SKM-1 (cell line): Measurements from ENCODE around the gene SDK1.

ENCODE experiments used
- DNase-seq: peaks from one replicate; lab custom pipeline; 2025; ENCODE audit not compliant: unreplicated experiment; lab: John Stamatoyannopoulos, UW

SDK1 gene

DNA sequence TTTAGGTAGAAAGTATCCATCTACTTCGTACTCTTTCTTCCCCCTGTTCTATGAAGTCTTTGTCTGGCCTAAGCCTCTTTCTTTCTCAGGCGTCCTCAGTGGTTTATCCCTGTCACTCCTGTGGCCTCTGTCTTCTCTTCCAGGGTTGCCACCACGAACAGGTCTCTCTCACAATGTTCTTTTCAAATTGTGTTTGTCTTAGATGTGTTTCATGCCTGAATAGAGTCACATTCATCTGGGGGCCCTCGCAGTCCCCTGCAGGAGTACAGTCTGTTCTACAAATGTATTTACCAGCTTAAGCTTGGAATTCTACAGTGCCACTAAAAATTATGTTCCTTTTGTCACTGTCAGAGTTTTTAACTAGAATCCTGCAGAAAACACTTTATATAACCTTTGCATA lies 700.7 kb downstream of the SDK1 start:
- no peak for DNase-seq

DNA sequence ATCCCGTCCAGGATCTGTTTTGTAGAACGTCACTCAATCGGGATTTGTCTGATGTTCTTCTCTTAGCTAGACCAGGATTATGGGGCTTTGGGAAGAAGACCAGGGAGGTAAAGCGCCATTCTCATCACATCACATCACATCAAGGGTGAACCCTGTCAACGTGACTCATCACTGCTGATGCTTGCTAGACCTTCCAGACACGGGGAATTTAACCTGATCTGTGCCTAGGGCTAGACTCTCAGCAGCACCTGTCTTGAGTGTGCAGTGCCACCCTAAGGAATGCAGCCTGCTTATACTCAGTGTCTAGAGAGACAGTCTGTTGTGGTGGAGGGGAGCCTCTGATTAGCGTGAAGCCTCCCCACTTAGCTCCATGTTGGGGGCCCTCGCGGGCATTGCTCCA lies 702.5 kb downstream of the SDK1 start:
- no peak for DNase-seq

DNA sequence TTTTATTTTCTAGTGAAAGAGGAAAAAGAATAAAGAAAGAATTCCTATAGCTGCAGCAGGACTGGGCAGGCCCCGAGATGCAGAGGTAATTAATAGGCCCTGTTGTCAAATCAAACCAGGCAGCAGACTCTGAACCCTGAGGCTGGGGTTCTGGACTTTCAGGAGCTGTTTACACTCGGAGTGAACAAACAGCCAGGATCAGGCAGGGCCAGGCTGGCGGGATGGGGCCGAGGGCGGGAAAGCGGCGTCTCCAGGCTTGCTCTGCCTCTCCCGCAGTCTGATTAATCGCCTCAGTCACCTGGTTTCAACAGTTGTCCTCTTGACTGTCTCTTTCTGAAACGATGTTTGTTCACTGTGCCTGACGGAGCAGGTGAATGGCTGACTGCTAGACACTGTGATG lies 705.6 kb downstream of the SDK1 start:
- DNase-seq, result no peak

DNA sequence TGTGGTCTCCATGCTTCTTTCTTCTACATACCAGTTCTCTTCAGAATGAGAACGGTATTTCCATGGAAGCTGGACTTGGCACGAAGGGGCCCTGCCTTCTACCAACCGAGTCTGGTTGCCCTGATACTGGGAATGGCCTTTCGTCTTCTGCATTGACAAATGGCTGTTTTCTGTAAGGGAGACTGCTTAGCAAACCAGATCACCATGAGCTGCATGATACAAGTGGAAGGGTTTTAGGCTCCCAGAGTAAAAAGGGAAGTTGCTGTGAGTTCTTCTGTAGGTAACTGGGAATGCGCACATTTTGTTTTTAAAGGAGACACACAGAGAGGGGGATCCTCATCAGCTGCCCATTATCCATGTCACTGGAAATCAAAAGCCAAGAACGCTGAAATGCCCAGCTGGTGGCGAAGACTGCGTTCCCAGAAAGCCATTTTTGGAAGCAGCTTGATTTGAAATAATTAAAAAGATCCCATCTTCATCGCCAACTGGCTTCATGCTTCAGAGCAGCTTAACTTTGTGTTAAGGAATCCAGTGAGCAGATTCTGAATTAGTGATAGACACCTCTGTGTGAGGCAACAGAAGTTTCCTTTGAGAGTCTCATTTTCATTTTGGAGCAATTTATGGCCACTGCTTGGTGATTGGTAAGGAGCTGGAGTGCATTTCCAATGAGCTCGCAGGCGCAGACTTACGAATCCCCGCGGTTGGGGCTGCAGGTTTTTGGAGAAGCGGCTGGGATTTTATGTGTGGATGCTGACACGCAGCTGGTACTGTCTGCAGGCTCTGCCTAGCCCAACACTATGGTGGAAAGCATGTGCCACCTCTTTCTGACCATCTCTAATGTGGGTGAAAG lies 708.4 kb downstream of the SDK1 start:
- DNase-seq, result no peak

DNA sequence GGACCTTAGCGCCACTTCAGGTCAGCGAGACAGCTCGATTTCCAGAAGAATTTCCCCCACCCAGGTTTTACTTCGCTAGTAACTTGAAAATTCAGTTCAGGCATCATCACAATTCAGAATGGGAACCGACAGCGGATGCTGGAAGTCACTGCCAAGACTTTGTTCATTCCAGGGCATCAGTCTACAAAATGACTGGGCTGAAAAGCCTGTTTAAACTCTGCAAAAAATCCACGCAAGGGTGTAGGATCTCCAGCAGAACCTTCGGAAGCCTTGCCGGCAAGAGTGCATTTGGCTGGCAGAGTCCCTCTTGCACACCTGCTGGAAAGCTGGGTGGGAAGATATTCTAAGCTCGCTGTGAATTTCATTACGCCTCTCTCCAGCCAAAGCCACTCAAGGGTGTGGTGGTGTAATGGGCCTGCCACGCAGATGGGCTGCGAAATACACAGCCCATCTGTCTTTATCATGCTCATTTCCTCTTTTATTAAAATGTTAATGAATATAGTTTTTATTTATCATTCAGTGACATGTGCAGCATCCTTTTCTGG lies 709.1 kb downstream of the SDK1 start:
- DNase-seq, result no peak

DNA sequence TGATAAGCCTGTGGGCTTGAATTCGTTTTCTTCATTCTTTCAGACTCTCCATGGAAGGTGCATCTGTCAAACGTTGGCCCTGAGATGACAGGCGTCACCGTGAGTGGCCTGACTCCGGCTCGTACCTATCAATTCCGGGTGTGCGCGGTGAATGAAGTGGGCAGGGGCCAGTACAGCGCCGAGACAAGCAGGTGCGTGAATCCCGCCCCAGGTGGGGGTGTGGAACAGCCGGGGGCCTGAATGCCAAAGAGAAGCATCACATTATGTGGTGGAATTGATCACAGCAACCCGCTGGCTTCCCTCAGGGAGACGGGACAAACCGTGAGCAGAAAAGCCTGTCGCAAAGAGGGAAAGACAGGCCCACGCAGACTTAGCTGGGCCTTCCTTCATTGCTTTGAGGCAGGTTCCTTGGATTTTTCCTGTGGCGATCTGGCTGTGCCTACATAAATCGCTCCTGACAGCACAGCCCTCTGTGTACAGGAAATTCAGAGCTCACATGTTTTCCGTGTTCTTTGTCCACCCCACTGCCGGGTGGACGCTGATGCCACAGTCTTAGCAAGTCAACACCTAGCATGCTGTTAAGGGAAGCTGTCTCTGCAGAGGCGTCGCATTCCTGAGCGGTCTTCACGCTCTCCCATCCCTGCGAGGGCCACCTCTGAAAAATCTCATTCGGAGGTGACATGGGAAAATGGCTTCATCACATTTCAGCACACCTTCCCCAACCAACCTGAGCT lies 710.0 kb downstream of the SDK1 start:
- DNase-seq, result no peak

DNA sequence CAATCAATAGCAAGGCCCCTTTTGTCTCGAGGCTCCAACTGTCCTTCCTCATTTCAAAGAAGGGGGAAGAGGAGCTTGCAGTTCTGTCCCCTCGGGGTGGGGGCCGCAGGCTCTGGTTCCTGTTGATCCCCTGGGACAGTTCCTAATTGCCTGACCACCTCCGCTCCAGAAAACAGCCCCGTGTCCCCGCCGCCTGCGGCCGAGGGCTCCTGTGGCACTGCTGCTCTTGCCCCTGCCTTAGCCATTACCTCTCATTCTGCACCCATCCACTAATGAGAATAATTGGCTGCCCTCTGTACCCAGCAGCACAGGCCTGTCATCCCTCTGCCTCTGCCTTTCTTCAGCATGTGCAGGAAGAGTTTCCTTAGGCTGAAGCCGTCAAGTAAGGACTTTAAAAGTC lies 712.7 kb downstream of the SDK1 start:
- DNase-seq, result no peak

DNA sequence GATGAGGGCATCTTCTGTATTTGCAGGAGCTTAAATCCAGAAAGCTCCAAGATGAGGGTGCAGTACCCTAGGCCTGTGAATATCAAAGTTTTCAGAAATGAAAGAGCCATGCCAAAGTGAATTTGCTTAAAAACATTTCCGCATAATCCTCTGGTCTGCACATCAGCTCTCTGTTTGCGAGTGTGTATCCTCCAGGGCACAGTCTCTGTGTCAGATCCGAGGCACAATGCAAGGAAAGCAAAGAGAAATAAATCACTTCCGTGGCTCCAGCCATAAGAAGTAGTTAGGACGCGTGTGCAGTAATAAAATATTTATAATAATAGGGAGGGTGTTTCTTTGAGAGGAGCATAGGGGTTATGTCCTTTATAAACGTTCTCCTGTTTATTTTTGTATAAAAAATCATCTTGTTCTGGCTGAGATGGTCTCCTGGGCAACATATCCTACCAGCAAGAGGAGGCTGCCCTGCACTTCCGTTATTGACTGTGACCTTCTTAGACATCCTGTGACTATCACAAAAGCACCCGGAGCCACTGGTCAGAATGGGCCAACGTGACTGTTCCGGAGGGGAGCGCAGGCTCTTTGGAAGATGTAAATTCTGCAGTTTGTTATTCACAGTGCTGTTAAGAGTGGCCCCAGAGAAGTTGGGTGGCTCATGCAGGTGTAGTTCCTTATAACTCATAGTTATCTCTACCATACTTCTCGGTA lies 713.4 kb downstream of the SDK1 start:
- DNase-seq, result no peak

DNA sequence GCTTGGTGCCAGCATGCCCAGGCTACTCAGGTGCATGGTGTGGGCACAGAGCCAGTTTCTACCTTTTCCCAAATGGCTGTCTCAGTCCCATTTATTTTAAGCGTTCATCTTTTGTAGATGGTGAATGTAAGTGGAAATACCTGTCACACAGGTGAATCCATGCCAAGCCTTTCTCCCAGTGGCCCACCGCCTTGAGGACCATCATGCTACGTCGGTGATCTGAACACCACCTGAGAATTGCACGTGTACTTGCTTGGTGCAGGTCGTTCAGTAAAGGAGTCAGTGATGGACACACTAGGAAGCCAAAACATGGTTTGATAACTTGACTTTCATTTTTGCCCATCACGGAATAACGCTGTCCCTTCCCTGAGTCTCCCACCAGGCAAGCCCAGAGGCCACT lies 714.3 kb downstream of the SDK1 start:
- DNase-seq, result no peak

DNA sequence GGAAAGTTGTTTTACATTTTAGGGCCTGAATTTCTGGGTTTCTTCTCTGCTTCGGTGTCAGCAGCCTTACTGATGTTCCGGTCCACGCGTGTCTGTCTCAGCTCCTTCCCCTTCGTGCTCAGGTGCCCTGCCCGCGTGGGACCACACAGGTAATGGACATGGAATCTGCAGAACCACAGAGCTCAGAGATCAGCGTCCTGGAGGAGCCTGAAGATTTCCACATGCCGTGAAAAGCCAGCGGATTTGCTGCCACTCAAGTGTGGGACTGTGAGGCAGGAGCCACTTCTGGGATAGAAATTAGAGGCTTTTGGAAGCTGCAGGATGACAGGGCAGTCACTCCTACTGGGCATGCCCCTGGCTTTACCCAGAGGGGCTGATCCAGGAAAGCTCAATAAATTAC lies 714.9 kb downstream of the SDK1 start:
- DNase-seq, result no peak

DNA sequence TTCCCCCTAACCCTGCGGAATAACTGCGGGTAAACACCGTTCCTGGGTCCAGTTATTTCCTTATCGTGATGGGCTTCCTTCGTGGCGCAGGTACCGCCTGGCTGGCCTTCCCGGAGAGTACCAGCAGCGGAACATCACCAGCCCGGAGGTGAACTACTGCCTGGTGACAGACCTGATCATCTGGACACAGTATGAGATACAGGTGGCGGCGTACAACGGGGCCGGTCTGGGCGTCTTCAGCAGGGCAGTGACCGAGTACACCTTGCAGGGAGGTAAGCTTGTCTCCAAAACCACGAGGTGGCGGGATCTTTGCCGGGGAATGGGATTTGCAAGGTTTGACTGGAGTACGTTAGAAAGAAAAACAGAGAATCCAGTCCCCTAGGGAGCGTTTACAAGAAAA lies 716.0 kb downstream of the SDK1 start:
- no peak for DNase-seq

DNA sequence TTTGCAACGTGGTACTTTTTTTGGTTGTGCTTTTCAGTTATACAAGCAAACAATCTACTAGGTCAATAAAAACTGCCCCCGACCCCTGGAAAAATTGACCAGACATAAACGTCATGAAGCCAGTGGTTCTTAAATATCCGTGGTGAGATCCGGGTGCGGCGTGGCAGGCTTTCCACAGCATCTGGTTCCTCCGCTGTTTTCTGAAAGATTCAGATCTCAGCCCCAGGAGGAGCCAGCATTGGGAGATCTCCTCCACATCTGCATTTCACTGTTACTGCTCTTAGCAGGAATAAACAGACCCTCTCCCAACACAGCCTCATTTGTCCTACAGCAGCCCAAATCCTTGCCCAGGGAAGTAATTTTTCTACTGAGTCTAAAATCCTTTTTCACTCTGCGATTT lies 716.7 kb downstream of the SDK1 start:
- no peak for DNase-seq

DNA sequence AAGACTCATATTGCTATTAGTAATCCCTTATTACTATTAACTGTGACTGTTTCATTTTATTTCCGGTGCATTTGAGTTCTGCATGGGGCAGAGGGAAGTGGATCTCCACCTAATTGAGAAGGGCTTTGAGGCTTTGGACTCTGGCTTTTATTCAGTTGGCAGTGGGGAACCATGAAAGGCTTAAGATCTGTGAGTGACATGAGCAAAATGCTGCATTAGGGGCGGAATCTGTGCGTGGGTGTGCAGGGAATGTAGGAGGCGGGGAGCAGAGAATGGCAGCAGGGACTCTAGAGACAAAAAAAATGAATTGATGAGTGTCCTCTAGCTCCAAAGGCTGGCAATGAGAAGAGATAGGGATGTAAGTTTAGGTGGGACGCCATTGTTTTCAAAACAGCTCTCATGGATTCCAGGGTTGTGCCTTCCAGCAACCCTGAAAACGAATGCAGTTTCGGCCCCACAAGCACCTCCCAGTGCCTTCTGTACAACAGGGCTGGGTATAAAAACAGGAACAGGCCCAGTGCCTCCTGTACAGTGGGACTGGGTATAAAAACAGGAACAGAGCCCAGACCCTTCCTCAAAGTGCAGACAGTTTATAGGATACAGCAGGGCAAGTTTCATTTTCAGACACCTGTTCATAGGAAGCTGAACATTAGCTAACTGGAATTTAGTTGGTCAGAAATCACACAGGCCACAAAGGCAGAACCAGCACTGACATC lies 717.7 kb downstream of the SDK1 start:
- no peak for DNase-seq

DNA sequence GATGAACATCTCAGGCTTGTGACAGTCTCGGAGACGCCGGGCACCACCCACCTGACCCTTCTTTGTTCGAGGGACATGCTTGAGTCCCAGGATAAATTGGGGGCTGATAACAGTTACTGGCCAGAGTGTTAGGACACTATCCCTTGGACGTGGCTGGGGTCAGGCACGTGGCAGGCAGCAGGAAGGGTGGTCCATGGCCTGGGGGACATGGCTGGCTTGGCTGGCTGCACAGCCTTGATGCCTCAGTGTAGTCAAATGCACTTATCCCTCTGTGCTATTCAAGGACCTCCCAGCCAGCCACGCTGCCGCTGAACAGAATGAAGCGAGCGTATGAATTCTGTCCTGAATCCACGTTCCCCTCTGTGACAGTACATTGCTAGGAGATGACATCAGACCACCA lies 719.0 kb downstream of the SDK1 start:
- no peak for DNase-seq

DNA sequence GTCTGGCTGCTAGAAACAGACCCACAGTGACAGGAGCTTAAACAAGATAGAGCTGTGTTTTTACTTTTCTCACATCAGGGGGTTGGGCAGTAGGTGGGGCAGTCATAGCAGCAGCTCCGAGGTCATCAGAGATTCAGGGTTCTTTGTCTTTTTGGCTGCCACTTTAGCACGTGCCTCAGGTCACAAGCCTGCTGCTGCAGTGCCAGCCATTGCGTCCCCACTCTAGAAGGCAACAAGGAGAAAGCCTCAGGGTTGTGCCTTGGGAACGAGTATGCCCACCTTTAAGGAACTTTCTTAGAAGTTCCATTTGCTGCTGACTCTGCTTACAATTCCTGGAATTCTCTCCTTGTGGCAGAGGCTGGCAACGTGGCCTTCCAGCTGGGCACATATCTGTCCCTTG lies 720.4 kb downstream of the SDK1 start:
- no peak for DNase-seq

DNA sequence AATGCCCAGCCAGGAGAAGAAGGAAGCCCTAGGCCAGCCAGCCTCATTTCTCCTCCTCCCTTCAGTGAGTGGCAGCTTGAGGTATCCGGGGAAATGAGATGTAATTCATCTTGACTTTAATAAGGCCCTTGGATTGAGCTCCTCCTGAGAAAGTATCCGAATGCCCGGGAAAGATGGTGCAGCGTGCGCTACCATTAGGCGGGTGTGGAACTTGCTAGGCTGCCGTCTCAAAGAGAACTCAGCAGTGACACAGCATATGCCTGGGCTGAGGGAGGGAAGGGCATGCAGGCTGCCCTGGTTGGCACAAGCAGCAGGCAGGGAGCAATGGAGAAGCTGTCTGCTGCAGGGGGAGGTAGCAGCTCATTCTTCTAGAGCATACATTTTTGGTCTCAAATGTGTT lies 721.2 kb downstream of the SDK1 start:
- no peak for DNase-seq

DNA sequence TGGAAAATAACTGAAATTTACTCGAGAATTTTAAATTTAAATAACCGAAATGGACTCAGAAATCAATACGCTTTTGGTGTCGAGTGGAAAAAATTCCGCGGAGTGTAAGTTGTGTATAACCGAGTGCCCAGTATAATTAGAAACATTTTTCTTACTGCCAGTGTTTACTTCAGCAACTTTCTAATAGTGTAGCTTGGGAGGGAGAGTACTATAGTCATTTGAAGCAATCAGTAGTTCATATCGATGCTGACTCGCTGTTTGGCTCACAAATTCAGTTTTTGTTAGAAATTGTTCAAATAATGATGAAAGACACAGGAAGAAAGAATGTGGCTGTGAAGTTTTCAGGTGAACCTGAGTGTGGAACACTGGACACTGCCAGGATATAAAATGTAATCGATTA lies 722.5 kb downstream of the SDK1 start:
- DNase-seq, result no peak

DNA sequence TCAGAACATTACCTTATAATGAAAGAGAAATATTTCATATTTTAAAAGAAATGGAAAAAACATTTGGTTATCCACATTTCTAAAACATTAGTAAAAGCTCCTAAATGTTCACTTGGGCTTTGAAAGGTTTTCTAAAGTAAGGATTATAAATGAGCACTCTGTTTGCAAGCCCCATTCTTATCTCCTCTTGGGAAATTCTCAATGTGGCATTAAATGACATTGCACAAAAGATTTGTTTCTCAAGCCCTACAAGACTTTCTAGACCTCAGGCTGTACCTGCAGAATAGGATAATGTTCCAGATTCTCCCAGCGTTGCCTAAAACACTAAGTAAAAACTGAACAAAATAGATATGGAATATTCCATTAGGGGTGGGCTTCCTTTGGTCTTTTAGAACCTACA lies 723.1 kb downstream of the SDK1 start:
- no peak for DNase-seq

DNA sequence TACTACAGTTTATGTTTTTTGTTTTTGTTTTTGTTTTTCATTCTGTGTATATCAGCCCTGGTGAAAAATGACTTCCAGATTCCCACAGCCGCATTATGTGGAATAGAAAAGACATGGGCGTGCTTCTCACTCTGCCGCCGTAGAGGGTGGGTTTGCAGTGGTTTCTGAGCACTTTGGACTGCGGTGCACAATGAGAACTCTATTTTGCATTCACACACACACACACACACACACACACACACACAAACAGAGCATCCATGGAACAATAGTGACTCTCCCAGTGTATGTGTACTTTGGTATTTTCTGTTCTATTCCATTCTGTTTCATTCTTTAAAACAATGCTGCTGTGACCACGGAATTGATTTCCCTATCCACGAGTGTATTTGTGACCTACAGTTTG lies 723.8 kb downstream of the SDK1 start:
- no peak for DNase-seq

DNA sequence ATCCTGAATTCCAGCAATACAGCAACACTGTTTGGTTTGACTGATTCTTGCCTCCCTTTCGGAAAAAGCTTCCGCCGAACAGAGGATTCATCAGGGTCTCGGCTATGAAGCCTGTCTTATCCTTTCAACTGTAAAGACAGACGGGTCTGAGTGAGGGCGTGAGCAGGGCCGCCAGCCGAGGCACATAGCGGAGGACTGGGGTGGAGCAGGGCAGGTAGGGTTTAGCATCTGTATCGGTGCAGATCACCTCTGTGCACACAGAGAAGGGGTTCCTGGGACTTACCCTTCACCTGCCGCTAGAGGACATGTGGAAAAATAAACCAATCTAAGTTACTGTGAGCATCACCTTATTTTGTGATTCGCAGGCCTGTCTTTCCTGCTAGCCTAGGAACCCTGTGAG lies 724.2 kb downstream of the SDK1 start:
- DNase-seq, result no peak
